A549 (cell line): ENCODE results near the gene CYB561D2.

ENCODE experiments used
- BHLHE40 ChIP-seq: IDR thresholded peaks from 2 replicates; pipeline ENCODE4 v1.6.1; 2012; ENCODE audit warnings: low read depth, low read length, inconsistent platforms
- CTCF ChIP-seq: fragments of >200 bp; sonication (Bioruptor Twin); formaldehyde crosslinking; IDR thresholded peaks from 3 replicates; pipeline ENCODE4 v1.5.1; 2016
- EP300 ChIP-seq, 2 experiments: fragments of >200 bp; sonication (Bioruptor Twin); formaldehyde crosslinking; IDR thresholded peaks; 2 replicates in 1 of 2; 3 replicates in 1 of 2; pipeline ENCODE4 v1.6.1; 2016 to 2017
- HMGXB4 ChIP-seq: fragments of 250-450 bp; sonication (Bioruptor Pico); IDR thresholded peaks from 2 replicates; pipeline ENCODE4 v1.5.0; 2021; ENCODE audit warnings: mild to moderate bottlenecking, moderate library complexity, borderline replicate concordance
- NFE2L2 ChIP-seq: fragments of 150-350 bp; conservative IDR thresholded peaks from 2 replicates; pipeline ENCODE4 v1.6.1; 2014; ENCODE audit warnings: low read length
- PBX3 ChIP-seq: IDR thresholded peaks from 2 replicates; pipeline ENCODE4 v1.6.1; 2012
- POLR2A ChIP-seq: IDR thresholded peaks from 2 replicates; pipeline ENCODE4 v1.6.1; 2012; ENCODE audit warnings: mild to moderate bottlenecking, low read length
- RAD21 ChIP-seq, 2 experiments: fragments of >200 bp in 1 of 2; sonication (Bioruptor Twin) in 1 of 2; formaldehyde crosslinking in 1 of 2; IDR thresholded peaks in 1 of 2; conservative IDR thresholded peaks in 1 of 2; 2 replicates in 1 of 2; 3 replicates in 1 of 2; pipeline ENCODE4 v1.6.1; 2012 to 2018; ENCODE audit warnings: inconsistent platforms in 1 of 2
- RARB ChIP-seq: fragments of 250-450 bp; sonication (Bioruptor Pico); IDR thresholded peaks from 2 replicates; pipeline ENCODE4 v1.8.0; 2021; ENCODE audit warnings: mild to moderate bottlenecking, moderate library complexity
- RCOR1 ChIP-seq: fragments of 150-350 bp; IDR thresholded peaks from 2 replicates; pipeline ENCODE4 v1.6.1; 2014; ENCODE audit warnings: antibody characterized with exemption, low read length, low read depth
- REST ChIP-seq: fragments of 200-600 bp; sonication (generic); IDR thresholded peaks from 2 replicates; pipeline ENCODE4 v1.6.1; 2016; ENCODE audit warnings: antibody characterized with exemption, mild to moderate bottlenecking, moderate library complexity
- ZFP36 ChIP-seq: fragments of 450-650 bp; IDR thresholded peaks from 2 replicates; pipeline ENCODE4 v1.6.1; 2014; ENCODE audit warnings: borderline replicate concordance; ENCODE audit not compliant: partially characterized antibody

GRCh38 chr3:50327943-50328691 is 22.5 kb upstream of the CYB561D2 start, which contains the start of gene TUSC2:
- TF ChIP-seq CTCF (no peak), RAD21 (conservative IDR thresholded peaks at IDR 0.05 in 1 of 2, IDR thresholded peaks at IDR 0.05 in 1 of 2) (no peak), HMGXB4 (no peak), PBX3 (peak; percentile 24), RCOR1 (no peak), ZFP36 (no peak), POLR2A (peak; percentile 72), NFE2L2 (no peak), REST (no peak), BHLHE40 (no peak), EP300 (IDR thresholded peaks at IDR 0.05) (no peak), RARB (CRISPR knock-in tag) (no peak)
